ENCODE results near the gene CLMP.

CLMP gene

GRCh38 chr11:123188508-123189165 is 6.4 kb downstream of the CLMP start:
- DNase-seq, result no peak

- no peak for DNase-seq
Measured at GRCh38 chr11:123187665-123188507, 7.2 kb downstream of the CLMP start.

GRCh38 chr11:123187248-123187647 is 7.8 kb downstream of the CLMP start:
- DNase-seq, result no peak

GRCh38 chr11:123186286-123186685 is 8.8 kb downstream of the CLMP start:
- no peak for DNase-seq

GRCh38 chr11:123185326-123185725 is 9.7 kb downstream of the CLMP start:
- DNase-seq, result no peak

GRCh38 chr11:123184531-123184930 is 10.5 kb downstream of the CLMP start:
- DNase-seq, result no peak

- DNase-seq, result no peak
Measured at GRCh38 chr11:123183391-123184099, 11.5 kb downstream of the CLMP start.

- DNase-seq, result no peak
Measured at GRCh38 chr11:123181767-123182500, 13.1 kb downstream of the CLMP start.

GRCh38 chr11:123181075-123181474 is 14.0 kb downstream of the CLMP start:
- DNase-seq, result no peak

- no peak for DNase-seq
Measured at GRCh38 chr11:123180574-123180973, 14.5 kb downstream of the CLMP start.

- no peak for DNase-seq
Measured at GRCh38 chr11:123180166-123180565, 14.9 kb downstream of the CLMP start.

GRCh38 chr11:123179586-123179985 is 15.5 kb downstream of the CLMP start:
- DNase-seq, result no peak

- DNase-seq, result no peak
Measured at GRCh38 chr11:123178186-123178585, 16.9 kb downstream of the CLMP start.

- DNase-seq, result no peak
Measured at GRCh38 chr11:123176785-123177184, 18.3 kb downstream of the CLMP start.

- DNase-seq, result no peak
Measured at GRCh38 chr11:123174196-123175183, 20.6 kb downstream of the CLMP start.

- no peak for DNase-seq
Measured at GRCh38 chr11:123173856-123174186, 21.2 kb downstream of the CLMP start.

GRCh38 chr11:123173040-123173855 is 21.8 kb downstream of the CLMP start:
- DNase-seq, result peak; percentile 35 to 41

GRCh38 chr11:123170929-123171328 is 24.1 kb downstream of the CLMP start:
- no peak for DNase-seq

GRCh38 chr11:123169821-123170220 is 25.2 kb downstream of the CLMP start:
- DNase-seq, result no peak

- no peak for DNase-seq
Measured at GRCh38 chr11:123168955-123169484, 26.0 kb downstream of the CLMP start.

Measured in inflammatory macrophage (primary cell).